HT1080 (cell line): Measurements from ENCODE around the gene FOXN3. TPM values are rescaled to one million over a fixed set of nuclear protein-coding genes. Genes with fewer than 3 reads are reported as not detected.
"Not testable (repeated sequence)": the region's sequence is repeated elsewhere in the genome, so short reads cannot be mapped to it uniquely, and the experiment has no call there.

Experiments
- DNase-seq: peaks from one replicate; pipeline ENCODE4 v3.0.0-alpha.2; 2015; ENCODE audit warnings: low read depth
- total RNA-seq: library from RNA; depleted of rRNA; stranded (reverse); fragments of >200 nt; shearing (Covaris generic); gene quantifications from 2 replicates; pipeline ENCODE4 v1.2.3, GENCODE V29; 2014

The FOXN3 gene
- total RNA-seq, 1 experiment from 2014 or later, result 15.6 TPM

DNA sequence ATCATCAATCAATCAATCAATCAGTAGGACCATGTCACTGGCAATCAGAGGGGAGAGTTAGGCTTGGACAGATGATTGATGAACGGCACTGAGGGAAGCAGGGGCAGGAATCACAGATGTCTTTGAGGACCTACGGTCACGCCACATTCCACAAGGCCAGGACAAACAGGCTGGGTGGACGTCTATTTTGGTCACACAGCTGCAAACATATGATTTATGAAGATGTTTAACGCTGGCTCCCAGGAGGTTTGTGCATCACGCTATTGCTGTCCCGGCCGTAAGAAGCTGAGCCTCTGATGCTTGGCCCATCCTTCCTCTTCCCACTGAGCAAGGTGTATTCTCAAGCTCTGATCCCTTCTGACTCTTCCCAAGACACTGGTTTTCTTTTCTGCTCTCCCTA lies 160.8 kb downstream of the FOXN3 start:
- no peak for DNase-seq

GRCh38 chr14:89255852-89256251 lies 161.2 kb downstream of the FOXN3 start:
- DNase-seq, result no peak

DNA sequence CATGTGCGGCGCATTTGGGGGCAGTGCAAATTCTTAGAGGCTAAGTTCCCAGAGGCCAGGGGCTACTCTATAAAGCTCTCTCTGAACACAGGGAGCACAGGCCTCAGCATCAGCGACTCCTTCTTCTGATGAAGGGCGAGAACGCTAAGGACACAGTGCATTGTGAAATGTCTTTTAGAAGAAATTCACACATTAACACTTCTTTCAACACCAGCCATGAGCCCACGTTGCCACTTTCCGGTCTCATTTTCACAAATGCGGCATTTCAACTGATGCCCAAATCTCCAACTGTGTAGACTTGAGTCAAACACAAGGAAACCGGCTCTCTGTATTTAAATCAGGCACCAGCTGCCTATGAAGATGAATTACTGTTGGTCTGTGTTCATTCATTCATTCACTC lies 162.0 kb downstream of the FOXN3 start:
- DNase-seq, result no peak

- DNase-seq, result no peak
These were observed 162.7 kb downstream of the FOXN3 start for GRCh38 chr14:89254166-89254909.

GRCh38 chr14:89252887-89253532 lies 164.0 kb downstream of the FOXN3 start:
- no peak for DNase-seq

- DNase-seq, result peak; percentile 10
These were observed 166.0 kb downstream of the FOXN3 start for GRCh38 chr14:89251061-89251460.

- not testable (repeated sequence) for DNase-seq
These were observed 166.4 kb downstream of the FOXN3 start for GRCh38 chr14:89250655-89250975.

GRCh38 chr14:89249972-89250654 lies 166.9 kb downstream of the FOXN3 start:
- DNase-seq, result no peak

DNA sequence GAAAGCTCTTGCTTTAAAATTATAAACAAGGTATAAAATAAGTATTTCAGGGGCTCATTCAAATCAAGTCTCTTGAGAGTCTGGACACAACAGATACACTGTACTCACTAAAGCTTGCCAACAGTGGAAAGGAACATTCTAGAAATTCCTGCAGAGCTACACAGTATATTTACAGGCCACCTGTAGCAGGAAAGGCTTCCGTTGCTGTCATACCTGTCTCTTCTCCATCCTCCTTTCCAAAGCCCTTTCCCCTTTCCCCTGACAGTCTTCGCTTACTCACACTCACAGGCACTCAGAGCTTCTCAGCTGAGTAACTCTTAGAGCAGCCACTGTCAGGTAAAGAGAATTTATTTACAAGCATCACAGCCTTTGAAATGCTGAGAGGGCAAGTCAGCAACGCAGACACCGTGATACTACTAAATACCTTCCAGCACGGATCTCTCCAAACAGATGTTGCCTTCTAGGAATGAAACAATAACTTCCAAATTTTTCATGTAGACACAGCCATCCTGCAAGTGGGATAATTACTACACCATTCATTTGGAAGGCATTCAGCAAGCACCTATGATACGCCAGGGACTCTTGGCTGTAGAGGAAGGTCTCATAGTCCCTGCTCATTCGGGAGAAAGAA lies 167.9 kb downstream of the FOXN3 start:
- peak; percentile 47 for DNase-seq

- DNase-seq, result no peak
These were observed 168.5 kb downstream of the FOXN3 start for GRCh38 chr14:89248411-89249064.

- DNase-seq, result no peak
These were observed 169.4 kb downstream of the FOXN3 start for GRCh38 chr14:89247457-89248122.

DNA sequence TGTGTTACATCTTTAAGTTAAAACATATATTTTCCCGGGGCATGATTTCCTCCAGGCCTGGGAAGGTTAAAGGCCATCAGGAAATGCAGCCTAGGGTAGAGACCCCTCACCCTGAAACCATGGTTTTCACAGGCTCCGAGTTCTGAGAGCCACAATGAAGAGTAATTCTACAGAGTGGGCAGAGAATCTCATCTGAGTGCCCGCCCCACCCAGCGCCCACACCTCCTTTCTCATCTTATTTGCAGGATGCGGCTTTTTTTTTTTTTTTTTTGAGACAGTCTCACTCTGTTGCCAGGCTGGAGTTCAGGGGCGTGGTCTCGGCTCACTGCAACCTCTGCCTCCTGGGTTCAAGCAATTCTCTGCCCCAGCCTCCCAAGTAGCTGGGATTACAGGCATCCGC lies 170.7 kb downstream of the FOXN3 start:
- DNase-seq, result no peak

GRCh38 chr14:89245802-89246201 lies 171.2 kb downstream of the FOXN3 start:
- DNase-seq, result no peak

DNA sequence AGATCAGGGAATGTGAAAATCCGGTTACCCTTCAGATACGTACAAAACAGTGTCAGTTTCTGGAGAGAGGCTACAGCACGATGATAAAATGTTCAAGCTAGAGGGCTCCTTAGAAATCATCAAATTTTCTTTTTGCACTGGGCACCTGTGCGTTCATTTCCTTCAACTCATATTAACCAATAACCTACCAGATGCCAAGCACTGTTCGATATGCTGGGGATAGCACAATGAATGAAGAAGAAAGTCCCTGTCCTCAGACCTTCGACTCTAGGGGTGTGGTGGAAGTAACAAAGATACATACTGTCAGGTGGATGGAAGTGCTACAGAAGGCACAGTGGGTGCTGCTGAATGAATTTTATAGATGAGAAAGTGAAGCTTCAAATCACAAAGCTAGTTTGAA lies 172.3 kb downstream of the FOXN3 start:
- no peak for DNase-seq

GRCh38 chr14:89243741-89244140 lies 173.3 kb downstream of the FOXN3 start:
- no peak for DNase-seq

- no peak for DNase-seq
These were observed 173.7 kb downstream of the FOXN3 start for GRCh38 chr14:89243286-89243685.

- DNase-seq, result no peak
These were observed 174.3 kb downstream of the FOXN3 start for GRCh38 chr14:89242652-89243279.

DNA sequence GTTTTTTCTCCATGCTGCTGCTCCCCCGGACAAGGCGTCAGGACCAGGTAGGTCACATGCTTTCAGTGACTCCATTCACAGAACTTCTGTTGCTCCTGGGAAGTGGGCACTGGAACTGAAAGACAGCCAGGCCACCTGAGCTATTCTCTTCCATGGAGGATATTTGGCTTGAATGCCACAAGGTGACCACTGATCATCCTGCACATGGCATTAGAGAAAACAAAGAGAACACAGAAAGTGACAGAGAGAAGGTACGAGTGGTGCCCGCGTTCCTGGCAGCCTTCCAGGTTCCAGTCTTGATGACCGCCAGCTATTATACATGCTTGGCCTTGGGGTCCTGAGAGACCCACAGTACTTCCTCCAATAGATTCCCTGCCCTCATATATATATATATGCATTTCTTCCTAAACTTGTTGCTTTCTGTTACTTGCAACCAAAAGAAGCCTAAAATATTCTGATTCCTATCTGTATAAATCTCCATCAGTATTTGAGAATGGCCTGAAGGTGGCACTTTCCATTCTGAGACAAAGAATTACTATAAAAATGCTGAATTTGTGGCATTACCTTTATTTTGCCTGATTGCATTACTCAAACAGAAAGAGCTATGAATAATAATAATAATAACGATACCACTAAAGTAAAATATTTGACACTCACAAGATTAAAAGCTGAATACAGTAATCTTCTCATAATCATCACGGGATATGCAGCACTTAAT lies 174.9 kb downstream of the FOXN3 start:
- DNase-seq, result no peak

GRCh38 chr14:89241257-89241656 lies 175.8 kb downstream of the FOXN3 start:
- no peak for DNase-seq

- peak; percentile 70 for DNase-seq
These were observed 176.6 kb downstream of the FOXN3 start for GRCh38 chr14:89240414-89240813.
